Vagina (tissue), 2 donors: Measurements from ENCODE around the gene MCL1. TPM values are rescaled to one million over a fixed set of nuclear protein-coding genes. Genes with fewer than 3 reads are reported as not detected.

Experiments
- DNase-seq, 2 donors: peaks; one replicate each; pipeline ENCODE4 v3.0.0-alpha.2; 2017; ENCODE audit errors: extremely low spot score in 2 of 2
- H3K27ac ChIP-seq: fragments of 200-600 bp; sonication (generic); one replicate; pipeline ENCODE4 v1.5.1; 2019
- H3K27me3 ChIP-seq: fragments of 200-600 bp; sonication (generic); one replicate; pipeline ENCODE4 v1.5.1; 2019
- H3K36me3 ChIP-seq, 2 donors: fragments of 200-600 bp; sonication (generic); one replicate each; pipeline ENCODE4 v1.5.1; 2017 to 2019
- H3K4me1 ChIP-seq: fragments of 200-600 bp; sonication (generic); one replicate; pipeline ENCODE4 v1.5.1; 2019
- H3K4me3 ChIP-seq, 2 donors: fragments of 200-600 bp; sonication (generic); 1 replicate in 1 of 2; 2 replicates in 1 of 2; pipeline ENCODE4 v1.5.1; 2016 to 2019
- H3K9me3 ChIP-seq: fragments of 200-600 bp; sonication (generic); one replicate; pipeline ENCODE4 v1.5.1; 2019
- CTCF ChIP-seq, 3 experiments: fragments of 450-650 bp in 2 of 3; fragments of 200-600 bp in 1 of 3; sonication (generic) in 1 of 3; IDR thresholded peaks; one replicate each; pipeline ENCODE4 v1.5.1; 2017 to 2019; ENCODE audit warnings: antibody characterized with exemption in 3 of 3, mild to moderate bottlenecking in 2 of 3, moderate library complexity in 2 of 3
- POLR2A ChIP-seq, 2 donors: fragments of 450-650 bp; IDR thresholded peaks; one replicate each; pipeline ENCODE4 v1.6.1; 2017; ENCODE audit warnings: antibody characterized with exemption in 2 of 2, mild to moderate bottlenecking in 2 of 2, moderate library complexity in 2 of 2
- POLR2AphosphoS5 ChIP-seq, 2 donors: sonication (generic); formaldehyde crosslinking; IDR thresholded peaks; one replicate each; pipeline ENCODE4 v1.9.0; 2017; ENCODE audit warnings: antibody characterized with exemption in 2 of 2, mild to moderate bottlenecking in 2 of 2, low read depth in 1 of 2; ENCODE audit not compliant: insufficient read depth in 1 of 2
- intact Hi-C: fragments of 100-400 bp; cut with DNase I; formaldehyde crosslinking; loops from one replicate; pipeline ENCODE4 v1.15.1; 2023
- total RNA-seq: library from RNA; depleted of rRNA; stranded (reverse); fragments of >200 nt; gene quantifications from one replicate; pipeline ENCODE4 v1.2.3, GENCODE V29; 2016

MCL1 gene
- total RNA-seq, 1 donor from 2014 or later = 181 TPM

DNA sequence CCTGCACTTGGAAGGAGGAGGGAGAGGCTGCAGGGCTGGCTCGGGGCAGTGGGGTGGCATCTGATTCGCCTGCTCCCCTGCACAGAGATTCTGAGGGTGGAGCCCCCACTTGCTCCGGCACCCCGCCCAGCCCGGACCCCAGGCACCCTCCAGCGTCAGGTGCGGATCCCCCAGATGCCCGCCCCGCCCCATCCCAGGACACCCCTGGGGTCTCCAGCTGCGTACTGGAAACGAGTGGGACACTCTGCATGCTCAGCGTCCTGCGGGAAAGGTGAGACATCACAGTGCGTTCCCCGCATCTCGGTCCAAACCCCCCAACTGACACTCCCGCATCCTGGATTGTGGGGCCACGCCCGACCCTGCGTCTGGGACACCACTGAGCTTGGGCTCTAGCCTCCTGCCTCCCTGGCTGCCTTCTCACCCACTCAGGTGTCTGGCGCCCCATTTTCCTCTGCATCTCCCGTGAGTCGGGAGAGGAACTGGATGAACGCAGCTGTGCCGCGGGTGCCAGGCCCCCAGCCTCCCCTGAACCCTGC is 22.3 kb downstream of the MCL1 start:
- intact Hi-C loops = no loop called here
- H3K36me3 ChIP-seq = peaks cover 0 to 13% of the 10 kb centered on the region in 2 donors

GRCh38 chr1:150555971-150556865 is 23.2 kb downstream of the MCL1 start:
- H3K27me3 ChIP-seq = no peaks in the 10 kb centered on the region
- H3K27ac ChIP-seq = no peak overlapping the region
- no peak for TF ChIP-seq CTCF (IDR thresholded peaks at IDR 0.05)
- no peak for TF ChIP-seq POLR2AphosphoS5 (IDR thresholded peaks at IDR 0.05; ENCODE audit: insufficient read depth in 1 of 2, low read depth in 1 of 2)
- TF ChIP-seq POLR2A (IDR thresholded peaks at IDR 0.05) = no peak
- H3K36me3 ChIP-seq = peaks cover 0 to 13% of the 10 kb centered on the region in 2 donors
- peaks cover 59% of the 10 kb centered on the region for H3K4me1 ChIP-seq
- no peak overlapping the region for H3K4me3 ChIP-seq
- intact Hi-C loops = no loop called here
- no peak for DNase-seq
- no peaks in the 10 kb centered on the region for H3K9me3 ChIP-seq

More for the DNA sequence above, 22.3 kb downstream of the MCL1 start:
- no peak for DNase-seq
- TF ChIP-seq CTCF (IDR thresholded peaks at IDR 0.05) (no peak), POLR2A (IDR thresholded peaks at IDR 0.05) (no peak), POLR2AphosphoS5 (IDR thresholded peaks at IDR 0.05; ENCODE audit: insufficient read depth in 1 of 2, low read depth in 1 of 2) (no peak)
- H3K9me3 ChIP-seq = no peaks in the 10 kb centered on the region
- H3K4me3 ChIP-seq = no peak overlapping the region
- no peaks in the 10 kb centered on the region for H3K27me3 ChIP-seq
- peaks cover 55% of the 10 kb centered on the region for H3K4me1 ChIP-seq
- H3K27ac ChIP-seq = no peak overlapping the region

GRCh38 chr1:150555198-150555970 is 24.0 kb downstream of the MCL1 start:
- Histone ChIP-seq H3K27ac (no peak overlapping the region), H3K9me3 (no peaks in the 10 kb centered on the region), H3K4me1 (peaks cover 63% of the 10 kb centered on the region), H3K27me3 (no peaks in the 10 kb centered on the region), H3K4me3 (no peak overlapping the region), H3K36me3 (peaks cover 0 to 13% of the 10 kb centered on the region in 2 donors)
- intact Hi-C loops = no loop called here
- DNase-seq = no peak
- no peak for TF ChIP-seq POLR2AphosphoS5 (IDR thresholded peaks at IDR 0.05; ENCODE audit: insufficient read depth in 1 of 2, low read depth in 1 of 2)
- TF ChIP-seq POLR2A (IDR thresholded peaks at IDR 0.05) = no peak
- no peak for TF ChIP-seq CTCF (IDR thresholded peaks at IDR 0.05)

DNA sequence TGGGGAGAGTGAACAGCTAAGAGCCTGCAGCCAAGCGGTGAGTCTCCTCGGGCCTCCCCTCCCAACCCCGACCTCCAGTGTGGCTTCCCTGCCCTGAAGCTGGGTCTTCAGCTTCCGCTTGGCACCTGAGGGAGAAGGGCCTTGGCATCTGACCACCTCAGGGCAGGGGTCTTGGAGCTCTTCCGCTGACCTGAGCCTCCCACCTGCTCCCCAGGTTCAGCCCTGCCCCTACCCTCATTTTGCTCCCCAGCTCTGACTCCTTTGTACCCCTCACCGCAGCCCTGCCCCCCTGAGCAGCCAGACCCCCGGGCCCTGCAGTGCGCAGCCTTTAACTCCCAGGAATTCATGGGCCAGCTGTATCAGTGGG is 25.3 kb downstream of the MCL1 start:
- Histone ChIP-seq H3K4me1 (peaks cover 61% of the 10 kb centered on the region), H3K27me3 (no peaks in the 10 kb centered on the region), H3K4me3 (no peak overlapping the region), H3K36me3 (peaks cover 0 to 13% of the 10 kb centered on the region in 2 donors), H3K9me3 (no peaks in the 10 kb centered on the region), H3K27ac (peak overlapping the region; percentile 94)
- no peak for DNase-seq
- intact Hi-C loops = loop anchor here (5.0 kb wide), 1 partner anchor 37 kb away; the partner anchor contains the start of gene FALEC
- no peak for TF ChIP-seq POLR2A (IDR thresholded peaks at IDR 0.05)
- no peak for TF ChIP-seq POLR2AphosphoS5 (IDR thresholded peaks at IDR 0.05; ENCODE audit: insufficient read depth in 1 of 2, low read depth in 1 of 2)
- TF ChIP-seq CTCF (IDR thresholded peaks at IDR 0.05) = no peak
